SH-SY5Y (cell line): ENCODE measurements around the gene BBS5.

Source experiments
- GATA2 ChIP-seq: IDR thresholded peaks from 2 replicates; pipeline ENCODE4 v1.6.1; 2011; ENCODE audit warnings: mild to moderate bottlenecking, low read depth, low read length
- GATA3 ChIP-seq: IDR thresholded peaks from 2 replicates; pipeline ENCODE4 v1.6.1; 2011; ENCODE audit warnings: low read depth, mild to moderate bottlenecking, low read length, moderate library complexity

The BBS5 gene

GRCh38 chr2:169476459-169476858, 2.8 kb upstream of the BBS5 start:
- TF ChIP-seq GATA2 (no peak), GATA3 (no peak)

- TF ChIP-seq GATA3 (no peak), GATA2 (no peak)
Measured at GRCh38 chr2:169478339-169478738, 955 bp upstream of the BBS5 start.

GRCh38 chr2:169478745-169479256, 493 bp upstream of the BBS5 start:
- no peak for TF ChIP-seq GATA3
- TF ChIP-seq GATA2 = no peak

GRCh38 chr2:169480079-169480465, 778 bp downstream of the BBS5 start:
- TF ChIP-seq GATA2 (no peak), GATA3 (no peak)

- no peak for TF ChIP-seq GATA3
- TF ChIP-seq GATA2 = no peak
Measured at GRCh38 chr2:169485650-169486138, 6.4 kb downstream of the BBS5 start.

- TF ChIP-seq GATA3 (no peak), GATA2 (no peak)
Measured at GRCh38 chr2:169486487-169486886, 7.2 kb downstream of the BBS5 start.

- TF ChIP-seq GATA3 = no peak
- no peak for TF ChIP-seq GATA2
Measured at GRCh38 chr2:169490834-169491233, 11.5 kb downstream of the BBS5 start.

- TF ChIP-seq GATA2 (no peak), GATA3 (no peak)
Measured at GRCh38 chr2:169491378-169491777, 12.1 kb downstream of the BBS5 start.

GRCh38 chr2:169493360-169493759, 14.1 kb downstream of the BBS5 start:
- TF ChIP-seq GATA3 (no peak), GATA2 (no peak)

GRCh38 chr2:169495310-169495928, 16.1 kb downstream of the BBS5 start:
- TF ChIP-seq GATA2 (no peak), GATA3 (no peak)

GRCh38 chr2:169504651-169505050, 25.4 kb downstream of the BBS5 start:
- TF ChIP-seq GATA2 = no peak
- TF ChIP-seq GATA3 = no peak

GRCh38 chr2:169507698-169508097, 28.4 kb downstream of the BBS5 start:
- TF ChIP-seq GATA2 (no peak), GATA3 (no peak)

- TF ChIP-seq GATA3 (no peak), GATA2 (no peak)
Measured at GRCh38 chr2:169509298-169509885, 30.1 kb downstream of the BBS5 start, which contains the start of gene KLHL41. TSS of gene KLHL41 (plus strand) at chr2:169509702. CDS start at chr2:169509779, 77 bp downstream.

- TF ChIP-seq GATA2 (no peak), GATA3 (no peak)
Measured at GRCh38 chr2:169509955-169510354, 30.7 kb downstream of the BBS5 start.

- TF ChIP-seq GATA2 = no peak
- no peak for TF ChIP-seq GATA3
Measured at GRCh38 chr2:169510496-169510895, 31.2 kb downstream of the BBS5 start.

GRCh38 chr2:169511818-169512217, 32.5 kb downstream of the BBS5 start:
- no peak for TF ChIP-seq GATA2
- TF ChIP-seq GATA3 = no peak
